PC-9 (cell line): ENCODE measurements around the gene HADHA. TPM values are rescaled to one million over a fixed set of nuclear protein-coding genes. Genes with fewer than 3 reads are reported as not detected.

Experiments
- BruUV-seq: library from RNA; stranded (reverse); fragments of 400-500 nt; replicated peaks from 2 replicates; lab custom pipeline; 2021; lab: Mats Ljungman, UMichigan
- CTCF ChIA-PET: fragments of 300-600 bp; sonication (Branson Sonifier 250); formaldehyde crosslinking; loops from one replicate; lab custom pipeline; 2022; ENCODE audit warnings: antibody characterized with exemption; lab: Charles Lee
- POLR2A ChIA-PET: fragments of 300-600 bp; sonication (Branson Sonifier 250); formaldehyde crosslinking; loops from one replicate; lab custom pipeline; 2022; ENCODE audit warnings: antibody characterized with exemption; ENCODE audit not compliant: unreplicated experiment; lab: Charles Lee
- DNase-seq, 2 experiments: peaks; one replicate each; pipeline versions ENCODE4 v3.0.0 to v3.0.0-alpha.2; 2015 to 2022; ENCODE audit warnings: mixed read lengths in 1 of 2
- H2AFZ ChIP-seq: fragments of 200-600 bp; sonication (generic); 2 replicates; pipeline ENCODE4 v1.8.1; 2017; ENCODE audit warnings: antibody characterized with exemption
- H3F3A ChIP-seq: fragments of 200-600 bp; sonication (generic); 2 replicates; pipeline ENCODE4 v1.8.1; 2017; ENCODE audit warnings: antibody characterized with exemption, mild to moderate bottlenecking, low read depth; ENCODE audit not compliant: insufficient read depth
- H3K27ac ChIP-seq: fragments of 200-600 bp; sonication (generic); 2 replicates; pipeline ENCODE4 v1.6.1; 2016; ENCODE audit warnings: mixed run types
- H3K27me3 ChIP-seq: fragments of 200-600 bp; sonication (generic); 2 replicates; pipeline ENCODE4 v1.6.1; 2016; ENCODE audit warnings: low read depth, mixed run types; ENCODE audit not compliant: insufficient read depth
- H3K36me3 ChIP-seq: fragments of 200-600 bp; sonication (generic); 2 replicates; pipeline ENCODE4 v1.6.1; 2016; ENCODE audit warnings: low read depth, mixed run types
- H3K4me1 ChIP-seq: fragments of 200-600 bp; sonication (generic); replicated peaks from 2 replicates; pipeline ENCODE4 v1.6.1; 2016; ENCODE audit warnings: mixed run types; ENCODE audit not compliant: insufficient read depth
- H3K4me2 ChIP-seq: fragments of 200-600 bp; sonication (generic); 2 replicates; pipeline ENCODE4 v1.6.1; 2017; ENCODE audit warnings: mixed run types
- H3K4me3 ChIP-seq: fragments of 200-600 bp; sonication (generic); 2 replicates; pipeline ENCODE4 v1.6.1; 2016; ENCODE audit warnings: mixed run types
- H3K79me2 ChIP-seq: fragments of 200-600 bp; sonication (generic); 2 replicates; pipeline ENCODE4 v1.6.1; 2017; ENCODE audit warnings: low read depth, mixed run types
- H3K9me2 ChIP-seq: fragments of 200-600 bp; sonication (generic); 2 replicates; pipeline ENCODE4 v1.8.1; 2017; ENCODE audit warnings: mild to moderate bottlenecking; ENCODE audit not compliant: insufficient read depth
- H3K9me3 ChIP-seq: fragments of 200-600 bp; sonication (generic); 2 replicates; pipeline ENCODE4 v1.8.1; 2016; ENCODE audit warnings: low read depth; ENCODE audit not compliant: insufficient read depth
- H4K20me1 ChIP-seq: fragments of 200-600 bp; sonication (generic); 2 replicates; pipeline ENCODE4 v1.8.1; 2017; ENCODE audit not compliant: insufficient read depth
- CTCF ChIP-seq: fragments of 200-600 bp; sonication (generic); conservative IDR thresholded peaks from 2 replicates; pipeline ENCODE4 v1.6.1; 2017; ENCODE audit warnings: mixed run types, antibody characterized with exemption, mild to moderate bottlenecking, moderate library complexity
- EZH2 ChIP-seq: fragments of 200-600 bp; sonication (generic); IDR thresholded peaks from 2 replicates; pipeline ENCODE4 v1.8.0; 2017; ENCODE audit warnings: antibody characterized with exemption, low read depth
- intact Hi-C: fragments of 100-400 bp; cut with micrococcal nuclease; formaldehyde crosslinking; loops from one replicate; pipeline ENCODE4 v1.10.0; 2022; ENCODE audit not compliant: unreplicated experiment
- total RNA-seq: library from RNA; stranded (reverse); gene quantifications from 2 replicates; pipeline ENCODE4 v1.2.3, GENCODE V29; 2021

Gene HADHA
- total RNA-seq, 1 experiment from 2014 or later, result 129 TPM

DNA sequence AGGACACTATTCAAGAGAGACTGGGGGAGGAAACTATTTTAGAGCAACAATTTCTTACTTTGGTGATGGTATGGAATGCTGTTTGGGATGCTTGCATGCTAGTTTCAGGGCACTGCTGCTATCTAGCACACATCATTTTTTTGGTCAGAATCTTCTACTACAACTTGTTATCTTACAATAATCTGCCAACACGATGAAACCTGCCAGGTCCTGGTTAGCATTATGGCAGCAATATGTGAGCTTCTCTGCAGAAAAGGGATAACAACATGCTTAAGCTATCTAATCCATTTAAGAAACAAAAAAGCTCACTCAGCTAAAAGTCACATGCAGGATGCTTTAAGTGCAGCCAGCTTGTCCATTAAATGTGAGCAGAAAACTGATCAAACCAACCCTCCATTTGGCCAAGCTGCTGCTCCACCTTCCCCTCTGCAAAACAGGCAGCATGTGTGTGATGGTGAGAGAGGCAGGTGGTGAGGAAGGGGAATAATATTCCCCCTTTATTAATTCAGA lies 41.4 kb downstream of the HADHA start:
- DNase-seq, result no peak
- H3K9me3 ChIP-seq, result no peaks in the 10 kb centered on the region
- intact Hi-C loops, result no loop called here
- ChIA-PET CTCF (no interaction called here), POLR2A (no interaction called here)
- no TSS peak for BruUV-seq
- H4K20me1 ChIP-seq, result no peaks in the 10 kb centered on the region
- no peaks in the 10 kb centered on the region for H3K4me1 ChIP-seq
- peaks cover 5% of the 10 kb centered on the region; the same call in 1 of the 2 replicates for H3F3A ChIP-seq
- H3K27ac ChIP-seq, result no peak overlapping the region
- no peak overlapping the region for H3K4me3 ChIP-seq
- no peak for TF ChIP-seq EZH2
- no peak for TF ChIP-seq CTCF
- peaks cover 39% of the 10 kb centered on the region for H3K36me3 ChIP-seq
- H3K27me3 ChIP-seq, result no peaks in the 10 kb centered on the region
- H3K4me2 ChIP-seq, result no peak overlapping the region
- H3K79me2 ChIP-seq, result no peaks in the 10 kb centered on the region
- H3K9me2 ChIP-seq, result no peaks in the 10 kb centered on the region
- H2AFZ ChIP-seq, result no peak overlapping the region

DNA sequence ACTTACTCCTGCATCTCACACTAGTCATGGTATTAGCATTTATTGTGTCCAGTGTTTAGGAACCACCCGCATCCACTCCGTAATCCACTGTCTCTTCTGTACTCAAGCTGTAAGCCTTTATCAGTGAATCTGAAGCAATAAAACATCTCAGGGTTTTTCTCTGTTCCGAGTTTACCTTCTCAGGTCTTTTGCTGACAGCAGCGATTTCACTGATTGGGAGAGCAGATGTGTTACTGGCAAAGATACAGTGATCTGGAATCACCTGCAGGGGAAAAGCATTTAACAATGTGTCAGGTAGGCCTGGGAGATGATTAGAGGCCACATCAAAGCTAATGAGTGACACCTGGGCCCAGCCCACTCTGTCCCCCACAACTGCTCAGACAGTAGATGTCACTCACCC lies 46.9 kb downstream of the HADHA start:
- Histone ChIP-seq H3K27ac (no peak overlapping the region), H3K4me1 (no peaks in the 10 kb centered on the region), H3F3A (no peaks in the 10 kb centered on the region), H3K4me3 (no peak overlapping the region), H3K9me2 (no peaks in the 10 kb centered on the region), H3K27me3 (no peaks in the 10 kb centered on the region), H3K36me3 (peaks cover 52% of the 10 kb centered on the region), H3K79me2 (no peaks in the 10 kb centered on the region), H3K9me3 (no peaks in the 10 kb centered on the region), H4K20me1 (no peaks in the 10 kb centered on the region), H3K4me2 (no peak overlapping the region), H2AFZ (no peak overlapping the region)
- intact Hi-C loops, result loop anchor here (5.0 kb wide), 1 partner anchor 245 kb away; no protein-coding TSS in a partner anchor
- TF ChIP-seq EZH2 (no peak), CTCF (no peak)
- ChIA-PET CTCF (no interaction called here), POLR2A (no interaction called here)
- no TSS peak for BruUV-seq
- DNase-seq, result no peak

DNA sequence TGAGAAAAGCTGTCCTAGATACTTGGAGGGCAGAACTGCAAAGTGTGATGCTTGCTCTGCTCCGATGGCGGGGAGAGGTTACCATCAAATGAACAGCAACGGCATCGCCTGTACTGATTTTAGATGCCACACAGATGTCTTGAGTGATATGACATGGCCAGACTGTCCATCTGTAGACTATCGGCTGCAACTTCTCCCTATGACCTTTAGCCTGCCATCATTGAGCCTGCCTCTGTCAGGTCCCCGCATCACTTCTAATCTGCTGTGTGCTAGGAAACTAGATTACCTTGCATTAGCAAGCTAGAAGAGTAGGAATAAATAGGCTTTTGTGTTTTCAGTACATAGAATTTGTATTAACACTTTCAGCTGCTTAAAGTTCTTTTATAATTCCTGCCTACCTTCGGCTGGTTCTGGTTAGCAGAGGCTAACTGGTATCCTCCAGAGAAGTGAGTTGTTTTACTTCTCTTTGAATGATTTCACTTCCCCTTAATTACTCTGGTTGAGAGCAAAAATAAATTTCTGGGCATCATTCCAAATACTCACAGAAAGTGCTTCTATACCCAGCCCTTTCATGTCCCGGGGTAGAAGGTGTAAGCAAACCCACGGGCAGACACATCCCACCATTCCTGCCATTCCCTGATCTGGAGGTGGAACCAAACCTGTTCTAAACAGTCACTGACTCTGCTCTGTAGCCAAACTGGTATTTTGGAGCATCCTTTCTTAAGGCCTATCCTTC lies 47.6 kb downstream of the HADHA start:
- Histone ChIP-seq H3K4me3 (no peak overlapping the region), H3F3A (no peaks in the 10 kb centered on the region), H3K9me3 (no peaks in the 10 kb centered on the region), H3K79me2 (no peaks in the 10 kb centered on the region), H2AFZ (no peak overlapping the region), H3K27ac (no peak overlapping the region), H3K27me3 (no peaks in the 10 kb centered on the region), H3K4me2 (no peak overlapping the region), H3K4me1 (no peaks in the 10 kb centered on the region), H3K9me2 (no peaks in the 10 kb centered on the region), H3K36me3 (peaks cover 52% of the 10 kb centered on the region), H4K20me1 (no peaks in the 10 kb centered on the region)
- no peak for TF ChIP-seq EZH2
- no peak for TF ChIP-seq CTCF
- DNase-seq, result no peak
- CTCF ChIA-PET, result no interaction called here
- BruUV-seq, result no TSS peak
- POLR2A ChIA-PET, result no interaction called here
- intact Hi-C loops, result loop anchor here (5.0 kb wide), 1 partner anchor 245 kb away; no protein-coding TSS in a partner anchor
